GM12878 (cell line): ENCODE results near the gene TLR10. TPM values are rescaled to one million over a fixed set of nuclear protein-coding genes. Genes with fewer than 3 reads are reported as not detected.

Experiments
- ATAC-seq: fragments of 200-7000 bp; cut with Tn5 transposase; 3 replicates; pipeline ENCODE4 v1.9.1; 2020; ENCODE audit warnings: mild to moderate bottlenecking, moderate library complexity
- BruUV-seq: library from RNA; stranded (reverse); fragments of 400-500 nt; replicated peaks from 2 replicates; lab custom pipeline; 2021; lab: Mats Ljungman, UMichigan
- CTCF ChIA-PET: fragments of 300-600 bp; sonication (Branson Sonifier 250); formaldehyde crosslinking; extraction: SDS; loops from one replicate; lab custom pipeline; 2021; ENCODE audit warnings: inconsistent platforms; lab: Yijun Ruan, JAX
- POLR2A ChIA-PET: fragments of 350-600 bp; formaldehyde crosslinking; extraction: SDS; loops from one replicate; lab custom pipeline; 2021; ENCODE audit warnings: inconsistent platforms; lab: Charles Lee
- RAD21 ChIA-PET: fragments of 300-600 bp; sonication (Branson Sonifier 250); formaldehyde crosslinking; loops from one replicate; lab custom pipeline; 2023; ENCODE audit warnings: antibody characterized with exemption; ENCODE audit not compliant: unreplicated experiment; lab: Charles Lee
- SMC1A ChIA-PET: fragments of 300-600 bp; sonication (Branson Sonifier 250); formaldehyde crosslinking; loops from one replicate; lab custom pipeline; 2023; ENCODE audit not compliant: unreplicated experiment, uncharacterized antibody; lab: Charles Lee
- DNase-seq: peaks from one replicate; pipeline ENCODE4 v3.0.0-alpha.2; 2011; ENCODE audit warnings: low read depth, low spot score
- FAIRE-seq: peaks from 3 replicates; lab custom pipeline; 2011; peaks lifted over from hg19 to GRCh38; lab: Jason Lieb, UNC
- H2AFZ ChIP-seq: 2 replicates; pipeline ENCODE4 v1.6.0; 2011; ENCODE audit warnings: low read depth, low read length, control low read depth; ENCODE audit not compliant: control insufficient read depth
- H3K27ac ChIP-seq: 2 replicates; pipeline ENCODE4 v1.5.1; 2011; ENCODE audit warnings: control low read depth; ENCODE audit not compliant: control insufficient read depth, insufficient read depth
- H3K27me3 ChIP-seq, 2 experiments: replicated peaks in 1 of 2; 2 replicates each; pipeline versions ENCODE4 v1.6.0 to v1.6.1; 2011; ENCODE audit warnings: low read length in 1 of 2; ENCODE audit not compliant: control insufficient read depth in 2 of 2, insufficient read depth in 2 of 2
- H3K36me3 ChIP-seq, 2 experiments: 2 replicates each; pipeline ENCODE4 v1.5.1; 2011; ENCODE audit warnings: low read length in 1 of 2; ENCODE audit not compliant: control insufficient read depth in 2 of 2, insufficient read depth in 2 of 2
- H3K4me1 ChIP-seq: 2 replicates; pipeline ENCODE4 v1.6.1; 2011; ENCODE audit warnings: mild to moderate bottlenecking, low read length, moderate library complexity, mixed read lengths; ENCODE audit not compliant: control insufficient read depth, insufficient read depth
- H3K4me2 ChIP-seq: 2 replicates; pipeline ENCODE4 v1.6.0; 2011; ENCODE audit warnings: control low read depth; ENCODE audit not compliant: control insufficient read depth, insufficient read depth
- H3K4me3 ChIP-seq: fragments of 200-600 bp; sonication (generic); 2 replicates; pipeline ENCODE4 v1.5.1; 2016
- H3K79me2 ChIP-seq: 2 replicates; pipeline ENCODE4 v1.6.0; 2011; ENCODE audit warnings: low read length; ENCODE audit not compliant: control insufficient read depth, insufficient read depth
- H3K9ac ChIP-seq: 2 replicates; pipeline ENCODE4 v1.8.0; 2011; ENCODE audit warnings: low read length, control low read depth, mixed read lengths; ENCODE audit not compliant: control insufficient read depth, insufficient read depth
- H3K9me3 ChIP-seq: replicated peaks from 3 replicates; pipeline ENCODE4 v1.5.1; 2011; ENCODE audit warnings: mild to moderate bottlenecking, low read length; ENCODE audit not compliant: control insufficient read depth, insufficient read depth
- H4K20me1 ChIP-seq: 2 replicates; pipeline ENCODE4 v1.6.0; 2011; ENCODE audit not compliant: control insufficient read depth, insufficient read depth
- CREM ChIP-seq: IDR thresholded peaks from 2 replicates; pipeline ENCODE4 v1.6.1; 2014; ENCODE audit warnings: antibody characterized with exemption, low read depth
- FOS ChIP-seq: IDR thresholded peaks from 3 replicates; pipeline ENCODE4 v1.6.1; 2011; ENCODE audit warnings: borderline replicate concordance; ENCODE audit not compliant: insufficient read length; ENCODE audit errors: extremely low read depth
- HCFC1 ChIP-seq: fragments of 150-350 bp; IDR thresholded peaks from 2 replicates; pipeline ENCODE4 v1.6.1; 2014; ENCODE audit warnings: low read length
- KAT2A ChIP-seq: conservative IDR thresholded peaks from 2 replicates; pipeline ENCODE4 v1.6.1; 2011; ENCODE audit warnings: low read depth, low read length; ENCODE audit not compliant: control insufficient read depth
- SMARCA5 ChIP-seq: fragments of 450-650 bp; IDR thresholded peaks from 2 replicates; pipeline ENCODE4 v1.6.1; 2017; ENCODE audit warnings: mild to moderate bottlenecking
- SUPT20H ChIP-seq: IDR thresholded peaks from 2 replicates; pipeline ENCODE4 v1.6.1; 2011; ENCODE audit warnings: low read depth, mild to moderate bottlenecking, low read length, moderate library complexity, borderline replicate concordance; ENCODE audit not compliant: control insufficient read depth
- TCF7 ChIP-seq: IDR thresholded peaks from 2 replicates; pipeline ENCODE4 v1.6.1; 2014; ENCODE audit warnings: antibody characterized with exemption, borderline replicate concordance
- WGBS: methylation state at CpG from one replicate; pipeline ENCODE4 v1.1.6; 2016; ENCODE audit warnings: low lambda C conversion rate; ENCODE audit not compliant: insufficient replicate concordance, insufficient coverage; ENCODE audit errors: missing lambda C conversion rate; 5-methylcytosine and 5-hydroxymethylcytosine counted together
- in situ Hi-C: fragments of 300-500 bp; cut with MboI; formaldehyde crosslinking; loops from 9 replicates; pipeline ENCODE4 v1.14.3; 2018; ENCODE audit warnings: mixed read lengths
- intact Hi-C: fragments of 100-400 bp; cut with micrococcal nuclease; formaldehyde crosslinking; loops from one replicate; pipeline ENCODE4 v1.14.2; 2022; ENCODE audit not compliant: unreplicated experiment
- polyA plus RNA-seq, 11 experiments: library from polyadenylated mRNA; depleted of rRNA in 4 of 11; unstranded in 6 of 11; stranded (reverse) in 5 of 11; fragments of >200 nt; fragmentation: Nextera tagmentation in 4 of 11; fragmentation: Illumina TruSeq in 1 of 11; extraction: Ambion mirVana in 4 of 11; extraction: Trizol in 1 of 11; gene quantifications; 1 replicate in 1 of 11; 2 replicates in 10 of 11; pipeline versions ENCODE4 v1.2.1 to v1.2.3, GENCODE V29; 2011 to 2016; ENCODE audit warnings: inconsistent platforms in 2 of 11, missing spikeins in 2 of 11, low read depth in 1 of 11
- total RNA-seq, 4 experiments: library from RNA; depleted of rRNA in 3 of 4; stranded (reverse); fragments of >200 nt in 3 of 4; fragmentation: Illumina TruSeq in 1 of 4; extraction: Trizol in 1 of 4; gene quantifications; 2 replicates each; pipeline versions ENCODE4 v1.2.1 to v1.2.3, GENCODE V29; 2013 to 2021
- TF ChIP-seq, protein P1 (sequence below): fragments of 450-650 bp; IDR thresholded peaks from 2 replicates; pipeline ENCODE4 v1.6.1; 2017; ENCODE audit warnings: mild to moderate bottlenecking, low read depth, inconsistent platforms; ENCODE audit not compliant: poor library complexity, severe bottlenecking
- TF ChIP-seq, protein P2 (sequence below): IDR thresholded peaks from 2 replicates; pipeline ENCODE4 v1.6.1; 2012; ENCODE audit warnings: low read depth, low read length, improper control_type of control experiment

TLR10 gene
- total and polyA plus RNA-seq, 10 of the 15 experiments (the other 5 are each of a cell fraction or from before 2014, with no cell fraction given), result 31.5 to 149 (median 64.9) TPM

DNA sequence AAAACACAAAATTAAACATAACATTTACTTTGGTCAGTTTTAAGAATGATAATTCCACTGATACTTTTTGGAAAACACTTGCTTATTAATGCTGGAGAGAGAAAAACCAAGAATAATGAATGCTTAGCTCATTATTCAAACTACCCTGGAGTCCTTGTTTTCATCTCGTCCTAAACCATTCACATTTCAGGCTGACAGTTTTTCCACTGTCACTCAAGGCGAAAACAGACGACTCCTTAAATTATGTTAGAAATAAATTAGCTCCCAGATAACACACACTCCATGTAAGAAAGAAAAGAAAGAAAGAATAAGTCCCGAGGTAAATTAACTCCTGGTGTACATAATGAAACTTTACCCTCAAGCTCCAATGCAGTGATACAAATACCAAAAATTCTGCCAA lies 33.5 kb downstream of the TLR10 start:
- peaks cover 18% of the 10 kb centered on the region for H3K4me1 ChIP-seq
- ChIA-PET CTCF (interaction anchor here (1.2 to 1.8 kb wide), 4 partner anchors 9 to 112 kb away, joined by 3 to 7 read pairs (median 4); no protein-coding TSS in a partner anchor), RAD21 (no interaction called here)
- no peak for FAIRE-seq
- no TSS peak for BruUV-seq
- no peak for ATAC-seq
- H3K27ac ChIP-seq, result no peak overlapping the region
- no peak for DNase-seq
- H2AFZ ChIP-seq, result no peak overlapping the region
- H3K4me2 ChIP-seq, result no peak overlapping the region
- no peaks in the 10 kb centered on the region for H3K27me3 ChIP-seq
- 83% methylated on average over 4 of the region's 4 CpGs for WGBS
- TF ChIP-seq TCF7 (no peak), SMARCA5 (no peak), FOS (no peak), CREM (no peak), KAT2A (no peak), HCFC1 (no peak), SUPT20H (no peak)
- TF ChIP-seq, protein P1, sequence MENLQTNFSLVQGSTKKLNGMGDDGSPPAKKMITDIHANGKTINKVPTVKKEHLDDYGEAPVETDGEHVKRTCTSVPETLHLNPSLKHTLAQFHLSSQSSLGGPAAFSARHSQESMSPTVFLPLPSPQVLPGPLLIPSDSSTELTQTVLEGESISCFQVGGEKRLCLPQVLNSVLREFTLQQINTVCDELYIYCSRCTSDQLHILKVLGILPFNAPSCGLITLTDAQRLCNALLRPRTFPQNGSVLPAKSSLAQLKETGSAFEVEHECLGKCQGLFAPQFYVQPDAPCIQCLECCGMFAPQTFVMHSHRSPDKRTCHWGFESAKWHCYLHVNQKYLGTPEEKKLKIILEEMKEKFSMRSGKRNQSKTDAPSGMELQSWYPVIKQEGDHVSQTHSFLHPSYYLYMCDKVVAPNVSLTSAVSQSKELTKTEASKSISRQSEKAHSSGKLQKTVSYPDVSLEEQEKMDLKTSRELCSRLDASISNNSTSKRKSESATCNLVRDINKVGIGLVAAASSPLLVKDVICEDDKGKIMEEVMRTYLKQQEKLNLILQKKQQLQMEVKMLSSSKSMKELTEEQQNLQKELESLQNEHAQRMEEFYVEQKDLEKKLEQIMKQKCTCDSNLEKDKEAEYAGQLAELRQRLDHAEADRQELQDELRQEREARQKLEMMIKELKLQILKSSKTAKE, result no peak
- TF ChIP-seq, protein P2, sequence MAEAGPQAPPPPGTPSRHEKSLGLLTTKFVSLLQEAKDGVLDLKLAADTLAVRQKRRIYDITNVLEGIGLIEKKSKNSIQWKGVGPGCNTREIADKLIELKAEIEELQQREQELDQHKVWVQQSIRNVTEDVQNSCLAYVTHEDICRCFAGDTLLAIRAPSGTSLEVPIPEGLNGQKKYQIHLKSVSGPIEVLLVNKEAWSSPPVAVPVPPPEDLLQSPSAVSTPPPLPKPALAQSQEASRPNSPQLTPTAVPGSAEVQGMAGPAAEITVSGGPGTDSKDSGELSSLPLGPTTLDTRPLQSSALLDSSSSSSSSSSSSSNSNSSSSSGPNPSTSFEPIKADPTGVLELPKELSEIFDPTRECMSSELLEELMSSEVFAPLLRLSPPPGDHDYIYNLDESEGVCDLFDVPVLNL, result no peak
- TF ChIP-seq, all 136 proteins: peak for 0
- Histone ChIP-seq H3K79me2 (no peaks in the 10 kb centered on the region; the same call in 1 of the 2 replicates), H3K9ac (no peak overlapping the region), H3K9me3 (peaks cover 6% of the 10 kb centered on the region), H3K4me3 (no peak overlapping the region), H3K36me3 (no peaks in the 10 kb centered on the region), H4K20me1 (no peaks in the 10 kb centered on the region)
- in situ Hi-C loops (no loop called here), intact Hi-C loops (no loop called here)
- ChIA-PET SMC1A (interaction anchor here (0.9 to 1.7 kb wide), 4 partner anchors 10 to 570 kb away, joined by 4 to 5 read pairs (median 4); partner anchors contain the start of gene TLR1), POLR2A (no interaction called here)
